HL-60 (cell line): Measurements from ENCODE around the gene NUP210.

Experiments used
- DNase-seq, 2 experiments: peaks; one replicate each; pipeline ENCODE4 v3.0.0-alpha.2; 2010 to 2020; ENCODE audit warnings: low read depth in 1 of 2, low spot score in 1 of 2
- H3K27ac ChIP-seq: fragments of 250-450 bp; sonication (Bioruptor Pico); replicated peaks from 2 replicates; pipeline ENCODE4 v1.5.1; 2020; ENCODE audit warnings: mild to moderate bottlenecking, moderate library complexity
- H3K27me3 ChIP-seq: fragments of 250-450 bp; sonication (Bioruptor Pico); 2 replicates; pipeline ENCODE4 v1.5.1; 2021; ENCODE audit warnings: mild to moderate bottlenecking, moderate library complexity; ENCODE audit not compliant: insufficient read depth, poor library complexity, severe bottlenecking
- H3K4me3 ChIP-seq: replicated peaks from 2 replicates; pipeline ENCODE4 v1.5.1; 2011; ENCODE audit warnings: mild to moderate bottlenecking, control low read depth, low read length; ENCODE audit not compliant: insufficient read depth
- CTCF ChIP-seq: IDR thresholded peaks from one replicate; pipeline ENCODE4 v1.5.1; 2011; ENCODE audit warnings: low read length, control low read depth, inconsistent platforms; ENCODE audit not compliant: insufficient read depth
- GABPA ChIP-seq: IDR thresholded peaks from 2 replicates; pipeline ENCODE4 v1.6.1; 2012; ENCODE audit warnings: low read depth
- POLR2AphosphoS5 ChIP-seq: IDR thresholded peaks from 2 replicates; pipeline ENCODE4 v1.6.1; 2012; ENCODE audit warnings: low read depth
- SPI1 ChIP-seq: IDR thresholded peaks from 2 replicates; pipeline ENCODE4 v1.6.1; 2012; ENCODE audit warnings: low read depth, mild to moderate bottlenecking, borderline replicate concordance
- TF ChIP-seq, protein P1 (sequence below): IDR thresholded peaks from 2 replicates; pipeline ENCODE4 v1.6.1; 2012; ENCODE audit warnings: low read depth; ENCODE audit not compliant: insufficient replicate concordance

Gene NUP210

DNA sequence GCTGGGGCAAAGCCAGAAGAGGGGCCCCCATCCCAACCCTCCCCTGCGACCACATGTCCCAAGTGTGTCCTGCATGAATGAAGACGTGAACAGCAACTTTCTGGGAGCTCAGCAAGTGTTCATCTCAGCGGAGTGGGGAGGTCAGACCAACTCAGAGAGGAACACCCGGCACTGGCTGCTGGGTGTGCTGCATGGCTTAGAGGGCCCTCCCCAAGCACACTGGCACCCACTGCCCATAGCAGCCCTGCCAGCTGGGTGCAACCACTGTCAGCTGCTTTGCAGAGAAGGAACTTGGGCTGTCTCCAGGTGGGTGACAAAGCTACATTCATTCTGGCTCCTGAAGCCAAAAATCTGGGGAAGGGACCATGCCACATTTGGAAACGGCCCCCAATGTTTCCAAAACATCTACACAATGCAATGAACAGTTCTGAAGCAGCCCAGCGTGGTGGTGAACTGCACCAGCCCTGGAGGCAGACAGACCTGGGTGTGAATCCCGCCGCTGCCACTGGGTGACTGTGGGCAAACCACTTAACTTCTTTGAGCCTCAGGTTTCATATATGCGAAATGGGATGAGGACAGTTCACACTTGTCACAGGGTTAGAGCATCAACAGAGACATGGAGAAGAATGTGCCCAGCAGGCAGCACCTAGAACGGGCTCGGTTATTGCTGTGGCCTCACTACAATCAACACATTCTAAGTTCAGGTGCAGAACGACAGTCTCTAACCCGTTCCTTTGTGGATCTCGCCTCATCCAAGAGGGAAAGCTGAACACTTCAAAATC, 145.4 kb downstream of the NUP210 start:
- no peak for DNase-seq
- no peak overlapping the region for H3K4me3 ChIP-seq
- peaks cover 8% of the 10 kb centered on the region for H3K27me3 ChIP-seq
- no peak for TF ChIP-seq CTCF
- TF ChIP-seq GABPA, result no peak
- no peak for TF ChIP-seq POLR2AphosphoS5
- TF ChIP-seq, protein P1, sequence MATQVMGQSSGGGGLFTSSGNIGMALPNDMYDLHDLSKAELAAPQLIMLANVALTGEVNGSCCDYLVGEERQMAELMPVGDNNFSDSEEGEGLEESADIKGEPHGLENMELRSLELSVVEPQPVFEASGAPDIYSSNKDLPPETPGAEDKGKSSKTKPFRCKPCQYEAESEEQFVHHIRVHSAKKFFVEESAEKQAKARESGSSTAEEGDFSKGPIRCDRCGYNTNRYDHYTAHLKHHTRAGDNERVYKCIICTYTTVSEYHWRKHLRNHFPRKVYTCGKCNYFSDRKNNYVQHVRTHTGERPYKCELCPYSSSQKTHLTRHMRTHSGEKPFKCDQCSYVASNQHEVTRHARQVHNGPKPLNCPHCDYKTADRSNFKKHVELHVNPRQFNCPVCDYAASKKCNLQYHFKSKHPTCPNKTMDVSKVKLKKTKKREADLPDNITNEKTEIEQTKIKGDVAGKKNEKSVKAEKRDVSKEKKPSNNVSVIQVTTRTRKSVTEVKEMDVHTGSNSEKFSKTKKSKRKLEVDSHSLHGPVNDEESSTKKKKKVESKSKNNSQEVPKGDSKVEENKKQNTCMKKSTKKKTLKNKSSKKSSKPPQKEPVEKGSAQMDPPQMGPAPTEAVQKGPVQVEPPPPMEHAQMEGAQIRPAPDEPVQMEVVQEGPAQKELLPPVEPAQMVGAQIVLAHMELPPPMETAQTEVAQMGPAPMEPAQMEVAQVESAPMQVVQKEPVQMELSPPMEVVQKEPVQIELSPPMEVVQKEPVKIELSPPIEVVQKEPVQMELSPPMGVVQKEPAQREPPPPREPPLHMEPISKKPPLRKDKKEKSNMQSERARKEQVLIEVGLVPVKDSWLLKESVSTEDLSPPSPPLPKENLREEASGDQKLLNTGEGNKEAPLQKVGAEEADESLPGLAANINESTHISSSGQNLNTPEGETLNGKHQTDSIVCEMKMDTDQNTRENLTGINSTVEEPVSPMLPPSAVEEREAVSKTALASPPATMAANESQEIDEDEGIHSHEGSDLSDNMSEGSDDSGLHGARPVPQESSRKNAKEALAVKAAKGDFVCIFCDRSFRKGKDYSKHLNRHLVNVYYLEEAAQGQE, result no peak
- TF ChIP-seq SPI1, result no peak
- no peak overlapping the region for H3K27ac ChIP-seq

DNA sequence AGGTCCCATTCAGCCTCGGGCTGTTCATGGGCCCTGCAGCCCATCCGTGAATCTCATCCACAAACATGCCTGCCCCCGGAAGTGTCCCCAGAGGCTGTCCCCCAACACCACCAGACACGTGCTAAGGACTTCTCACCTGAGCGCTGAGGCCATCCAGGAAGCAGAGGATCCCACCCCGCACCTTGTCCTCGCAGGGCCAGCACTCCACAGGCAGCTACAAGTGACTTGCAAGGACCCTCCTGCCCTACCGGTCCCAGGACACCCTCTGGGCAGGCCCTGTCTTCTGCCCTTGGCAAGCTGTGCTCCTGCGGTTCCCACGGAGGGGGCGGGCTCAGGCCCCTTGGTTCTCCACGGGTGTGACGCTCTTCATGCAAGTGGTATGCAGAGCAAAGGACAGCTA, 146.0 kb downstream of the NUP210 start:
- no peak overlapping the region for H3K4me3 ChIP-seq
- no peak for DNase-seq
- TF ChIP-seq POLR2AphosphoS5 (no peak), CTCF (no peak), SPI1 (no peak), GABPA (no peak)
- TF ChIP-seq, protein P1, result no peak
- peaks cover 8% of the 10 kb centered on the region for H3K27me3 ChIP-seq
- no peak overlapping the region for H3K27ac ChIP-seq

GRCh38 chr3:13273604-13274105, 146.5 kb downstream of the NUP210 start:
- H3K27ac ChIP-seq, result no peak overlapping the region
- peaks cover 8% of the 10 kb centered on the region for H3K27me3 ChIP-seq
- TF ChIP-seq POLR2AphosphoS5 (no peak), GABPA (no peak), CTCF (no peak), SPI1 (no peak)
- TF ChIP-seq, protein P1, result no peak
- no peak overlapping the region for H3K4me3 ChIP-seq
- DNase-seq, result no peak
